MCF 10A (cell line): Measurements from ENCODE around the gene STRBP. TPM values are rescaled to one million over a fixed set of nuclear protein-coding genes. Genes with fewer than 3 reads are reported as not detected.
"Not testable (repeated sequence)": the region's sequence is repeated elsewhere in the genome, so short reads cannot be mapped to it uniquely, and the experiment has no call there.

Experiments
- BruUV-seq: library from RNA; stranded (reverse); fragments of 400-500 nt; replicated peaks from 2 replicates; lab custom pipeline; 2021; lab: Mats Ljungman, UMichigan
- CTCF ChIA-PET: fragments of 300-600 bp; sonication (Branson Sonifier 250); formaldehyde crosslinking; extraction: SDS; loops from one replicate; lab custom pipeline; 2021; ENCODE audit warnings: antibody characterized with exemption, inconsistent platforms; lab: Yijun Ruan, JAX
- POLR2A ChIA-PET: fragments of 300-600, 350-650 bp; sonication (Branson Sonifier 250); formaldehyde crosslinking; extraction: SDS; loops from one replicate; lab custom pipeline; 2020; ENCODE audit warnings: antibody characterized with exemption, inconsistent platforms; lab: Yijun Ruan, JAX
- DNase-seq: peaks from one replicate; pipeline ENCODE4 v3.0.0-alpha.2; 2018; ENCODE audit not compliant: unreplicated experiment
- H3K27ac Mint-ChIP-seq: one replicate; pipeline ENCODE4 v1.8.0; 2022; ENCODE audit warnings: mild to moderate bottlenecking, low read depth, mixed read lengths; ENCODE audit not compliant: unreplicated experiment
- H3K27me3 Mint-ChIP-seq: one replicate; pipeline ENCODE4 v1.8.0; 2022; ENCODE audit warnings: mixed read lengths; ENCODE audit not compliant: insufficient read depth, unreplicated experiment
- H3K36me3 Mint-ChIP-seq: one replicate; pipeline ENCODE4 v1.8.0; 2022; ENCODE audit warnings: mild to moderate bottlenecking, moderate library complexity, mixed read lengths; ENCODE audit not compliant: insufficient read depth, unreplicated experiment
- H3K4me1 Mint-ChIP-seq: one replicate; pipeline ENCODE4 v1.8.0; 2022; ENCODE audit warnings: mixed read lengths; ENCODE audit not compliant: insufficient read depth, unreplicated experiment
- H3K4me3 Mint-ChIP-seq: one replicate; pipeline ENCODE4 v1.8.0; 2022; ENCODE audit warnings: mild to moderate bottlenecking, moderate library complexity, mixed read lengths; ENCODE audit not compliant: unreplicated experiment
- H3K9me3 Mint-ChIP-seq: one replicate; pipeline ENCODE4 v1.8.0; 2022; ENCODE audit warnings: mixed read lengths; ENCODE audit not compliant: unreplicated experiment
- CTCF ChIP-seq: fragments of 200-600 bp; IDR thresholded peaks from one replicate; pipeline ENCODE4 v1.8.0; 2022; ENCODE audit warnings: antibody characterized with exemption, mild to moderate bottlenecking; ENCODE audit not compliant: unreplicated experiment
- intact Hi-C: fragments of 100-400 bp; cut with micrococcal nuclease; formaldehyde crosslinking; loops from 2 replicates; pipeline ENCODE4 v1.14.1; 2022
- total RNA-seq: library from RNA; stranded (reverse); gene quantifications from 2 replicates; pipeline ENCODE4 v1.2.3, GENCODE V29; 2022

Gene STRBP
- total RNA-seq, 1 experiment from 2014 or later: 9.4 TPM

DNA sequence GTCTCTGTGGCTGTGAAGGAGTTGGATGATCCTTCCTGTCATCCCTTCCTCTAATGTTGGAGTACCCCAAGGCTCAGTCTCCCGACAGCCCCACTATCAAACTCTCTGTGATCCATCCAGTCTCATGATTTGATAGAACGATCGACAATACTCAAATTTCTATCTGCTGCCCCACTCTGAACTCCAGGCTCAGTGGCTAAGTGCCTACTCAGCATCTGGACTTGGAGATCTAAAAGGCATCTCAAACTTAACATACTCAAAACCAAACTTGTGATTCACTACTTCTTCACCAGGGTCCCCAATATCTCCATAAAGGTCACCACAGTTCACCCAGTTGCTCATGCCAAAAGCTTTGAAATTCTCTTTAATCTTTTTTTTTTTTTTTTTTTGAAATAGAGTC, 15.1 kb upstream of the STRBP start:
- no peaks in the 10 kb centered on the region for H3K4me1 Mint-ChIP-seq
- ChIA-PET POLR2A (no interaction called here), CTCF (no interaction called here)
- no peak overlapping the region for H3K4me3 Mint-ChIP-seq
- no peak overlapping the region for H3K27ac Mint-ChIP-seq
- no peak for TF ChIP-seq CTCF
- H3K9me3 Mint-ChIP-seq: no peaks in the 10 kb centered on the region
- H3K27me3 Mint-ChIP-seq: no peaks in the 10 kb centered on the region
- H3K36me3 Mint-ChIP-seq: no peaks in the 10 kb centered on the region
- intact Hi-C loops: no loop called here
- no peak for DNase-seq
- BruUV-seq: no TSS peak

DNA sequence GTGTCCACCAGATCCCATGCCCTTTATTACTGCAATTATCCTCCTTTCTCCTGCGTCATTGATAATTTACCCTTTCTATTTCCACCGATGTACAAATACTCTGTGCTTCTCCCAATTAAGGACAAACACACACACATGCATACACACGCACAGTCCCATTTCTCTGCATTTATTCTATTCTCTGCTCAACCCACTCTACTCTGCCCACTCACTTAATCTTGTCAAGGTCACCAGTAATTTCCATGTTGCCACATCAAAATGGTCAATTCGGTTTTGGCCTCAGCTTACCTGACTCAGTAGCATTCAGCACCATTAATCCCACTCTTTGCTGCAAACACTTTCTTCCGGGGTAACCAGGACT, 14.6 kb upstream of the STRBP start:
- H3K4me3 Mint-ChIP-seq: no peak overlapping the region
- TF ChIP-seq CTCF: no peak
- intact Hi-C loops: no loop called here
- no TSS peak for BruUV-seq
- no peaks in the 10 kb centered on the region for H3K4me1 Mint-ChIP-seq
- CTCF ChIA-PET: no interaction called here
- H3K9me3 Mint-ChIP-seq: no peaks in the 10 kb centered on the region
- H3K27me3 Mint-ChIP-seq: no peaks in the 10 kb centered on the region
- POLR2A ChIA-PET: no interaction called here
- no peak overlapping the region for H3K27ac Mint-ChIP-seq
- no peaks in the 10 kb centered on the region for H3K36me3 Mint-ChIP-seq
- DNase-seq: no peak

DNA sequence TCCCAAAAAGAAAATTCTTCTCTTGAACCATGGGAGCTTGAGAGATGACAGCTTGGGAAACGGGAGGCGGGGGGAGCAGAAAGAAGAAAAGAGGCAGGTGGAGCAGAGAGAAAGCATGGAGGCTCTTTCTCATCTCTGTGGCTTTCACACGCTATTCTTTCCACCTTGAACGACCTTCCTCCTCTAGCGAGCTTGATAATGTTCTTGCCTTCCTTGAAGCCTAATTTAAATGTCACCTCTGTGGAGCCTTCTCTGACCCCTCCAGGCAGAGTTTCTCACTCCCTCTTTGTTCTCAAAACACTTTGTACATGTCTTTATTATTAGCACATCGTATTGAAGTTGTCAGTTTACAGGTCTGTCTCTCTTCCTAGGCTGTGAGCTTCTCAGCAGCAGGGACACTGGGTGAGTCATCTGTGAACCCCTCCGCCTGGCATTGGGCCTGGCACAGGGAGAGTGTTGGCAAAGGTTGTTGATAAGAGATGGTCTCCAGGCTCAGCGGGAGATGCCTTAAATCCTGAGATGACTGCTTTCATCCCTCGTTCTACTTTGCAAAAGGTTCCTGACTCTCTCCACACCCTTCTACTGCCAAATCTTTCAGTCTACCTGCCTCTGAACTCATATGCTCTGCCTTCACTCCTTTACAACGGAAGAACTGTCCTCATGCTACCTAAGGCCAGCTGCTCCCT, 14.1 kb upstream of the STRBP start:
- Mint-ChIP-seq H3K9me3 (no peaks in the 10 kb centered on the region), H3K4me3 (no peak overlapping the region), H3K4me1 (no peaks in the 10 kb centered on the region), H3K27me3 (no peaks in the 10 kb centered on the region), H3K27ac (no peak overlapping the region), H3K36me3 (no peaks in the 10 kb centered on the region)
- peak; percentile 73 for DNase-seq
- CTCF ChIA-PET: interaction anchor here (0.6 to 0.7 kb wide), 2 partner anchors 11 to 67 kb away, joined by 3 to 4 read pairs; no protein-coding TSS in a partner anchor
- POLR2A ChIA-PET: interaction anchor here (0.8 kb wide), 1 partner anchor 10 kb away, joined by 3 read pairs; no protein-coding TSS in a partner anchor
- intact Hi-C loops: no loop called here
- BruUV-seq: no TSS peak
- no peak for TF ChIP-seq CTCF

DNA sequence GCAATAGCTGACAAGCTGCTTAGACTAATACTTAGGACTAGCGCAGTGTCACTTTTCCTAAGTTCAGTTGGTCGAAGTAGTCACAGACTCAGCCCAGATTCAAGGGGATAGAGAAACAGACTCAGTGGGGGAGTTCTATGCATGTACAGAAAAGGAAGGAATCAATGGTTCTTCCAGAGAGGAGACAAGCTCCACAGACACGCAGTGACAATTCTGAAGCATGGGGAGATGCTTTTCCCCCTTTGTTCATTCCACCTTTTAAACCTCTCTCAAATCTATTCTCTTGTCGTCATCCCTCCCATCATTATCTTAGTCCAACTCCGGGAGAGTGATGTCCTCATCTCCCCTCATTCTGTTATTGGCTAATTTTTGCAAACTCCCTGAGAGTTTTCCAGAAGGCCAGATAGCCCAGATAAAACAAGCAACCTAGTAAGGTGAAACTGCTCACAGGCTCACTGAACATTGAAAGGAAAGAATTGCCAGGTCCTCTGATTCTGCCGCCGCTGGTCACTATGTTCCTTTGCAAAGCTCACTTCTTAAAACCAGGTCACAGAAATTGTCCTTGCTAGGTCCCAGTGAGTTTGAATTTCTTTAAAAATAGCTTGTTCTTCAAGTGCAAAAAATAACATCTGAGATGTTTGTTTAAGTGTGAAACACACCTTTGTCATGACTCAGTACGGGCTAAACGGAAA, 13.4 kb upstream of the STRBP start:
- no peak overlapping the region for H3K4me3 Mint-ChIP-seq
- no peaks in the 10 kb centered on the region for H3K9me3 Mint-ChIP-seq
- H3K27ac Mint-ChIP-seq: no peak overlapping the region
- H3K36me3 Mint-ChIP-seq: no peaks in the 10 kb centered on the region
- ChIA-PET POLR2A (interaction anchor here (0.8 kb wide), 1 partner anchor 10 kb away, joined by 3 read pairs; no protein-coding TSS in a partner anchor), CTCF (interaction anchor here (0.6 to 1.1 kb wide), 4 partner anchors 11 to 179 kb away, joined by 3 to 4 read pairs (median 3); no protein-coding TSS in a partner anchor)
- peaks cover 4% of the 10 kb centered on the region for H3K27me3 Mint-ChIP-seq
- H3K4me1 Mint-ChIP-seq: no peaks in the 10 kb centered on the region
- intact Hi-C loops: no loop called here
- no TSS peak for BruUV-seq
- TF ChIP-seq CTCF: no peak
- no peak for DNase-seq

DNA sequence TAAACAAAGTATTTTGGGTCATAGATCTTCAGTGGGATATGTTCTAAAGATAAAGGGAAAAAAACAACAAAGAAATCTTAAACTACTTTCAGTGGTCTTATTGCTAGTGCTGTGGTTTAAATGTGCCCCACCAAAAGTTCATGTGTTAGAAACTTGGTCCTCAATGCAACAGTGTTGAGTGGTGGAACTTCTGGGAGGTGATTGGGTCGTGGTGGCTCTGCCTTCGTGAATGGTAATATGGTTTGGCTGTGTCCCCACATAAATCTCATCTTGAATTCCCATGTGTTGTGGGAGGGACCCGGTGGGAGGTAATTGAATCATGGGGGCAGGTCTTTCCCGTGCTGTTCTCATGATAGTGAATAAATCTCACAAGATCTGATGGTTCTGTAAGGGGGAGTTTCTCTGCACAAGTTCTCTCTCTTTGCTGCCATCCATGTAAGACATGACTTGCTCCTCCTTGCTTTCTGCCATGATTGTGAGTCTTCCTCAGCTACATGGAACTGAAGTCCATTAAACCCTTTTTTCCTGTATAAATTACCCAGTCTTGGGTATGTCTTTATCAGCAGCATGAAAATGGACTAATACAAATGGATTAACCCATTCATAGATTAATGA, 10.6 kb upstream of the STRBP start:
- CTCF ChIA-PET: interaction anchor here (0.6 kb wide), 1 partner anchor 75 kb away, joined by 3 read pairs; no protein-coding TSS in a partner anchor
- H3K9me3 Mint-ChIP-seq, DNase-seq, POLR2A ChIA-PET, H3K36me3 Mint-ChIP-seq, BruUV-seq, H3K4me3 Mint-ChIP-seq, H3K27ac Mint-ChIP-seq, intact Hi-C loops, H3K4me1 Mint-ChIP-seq: not testable (repeated sequence)
- peaks cover 12% of the 10 kb centered on the region for H3K27me3 Mint-ChIP-seq
